Renal cortical epithelial cell (primary cell): ENCODE data around the gene SPHK1. TPM values are rescaled to one million over a fixed set of nuclear protein-coding genes. Genes with fewer than 3 reads are reported as not detected.
A peak's percentile ranks its signal among the peaks of the same experiment; 100 is the strongest.

ENCODE experiments used
- DNase-seq: peaks from one replicate; pipeline ENCODE4 v3.0.0-alpha.2; 2011; ENCODE audit warnings: low read depth
- total RNA-seq: library from RNA; depleted of rRNA; stranded (reverse); fragments of >200 nt; gene quantifications from 2 replicates; pipeline ENCODE4 v1.2.3, GENCODE V29; 2014

The SPHK1 gene
- total RNA-seq, 1 donor from 2014 or later: 16.5 TPM

DNA sequence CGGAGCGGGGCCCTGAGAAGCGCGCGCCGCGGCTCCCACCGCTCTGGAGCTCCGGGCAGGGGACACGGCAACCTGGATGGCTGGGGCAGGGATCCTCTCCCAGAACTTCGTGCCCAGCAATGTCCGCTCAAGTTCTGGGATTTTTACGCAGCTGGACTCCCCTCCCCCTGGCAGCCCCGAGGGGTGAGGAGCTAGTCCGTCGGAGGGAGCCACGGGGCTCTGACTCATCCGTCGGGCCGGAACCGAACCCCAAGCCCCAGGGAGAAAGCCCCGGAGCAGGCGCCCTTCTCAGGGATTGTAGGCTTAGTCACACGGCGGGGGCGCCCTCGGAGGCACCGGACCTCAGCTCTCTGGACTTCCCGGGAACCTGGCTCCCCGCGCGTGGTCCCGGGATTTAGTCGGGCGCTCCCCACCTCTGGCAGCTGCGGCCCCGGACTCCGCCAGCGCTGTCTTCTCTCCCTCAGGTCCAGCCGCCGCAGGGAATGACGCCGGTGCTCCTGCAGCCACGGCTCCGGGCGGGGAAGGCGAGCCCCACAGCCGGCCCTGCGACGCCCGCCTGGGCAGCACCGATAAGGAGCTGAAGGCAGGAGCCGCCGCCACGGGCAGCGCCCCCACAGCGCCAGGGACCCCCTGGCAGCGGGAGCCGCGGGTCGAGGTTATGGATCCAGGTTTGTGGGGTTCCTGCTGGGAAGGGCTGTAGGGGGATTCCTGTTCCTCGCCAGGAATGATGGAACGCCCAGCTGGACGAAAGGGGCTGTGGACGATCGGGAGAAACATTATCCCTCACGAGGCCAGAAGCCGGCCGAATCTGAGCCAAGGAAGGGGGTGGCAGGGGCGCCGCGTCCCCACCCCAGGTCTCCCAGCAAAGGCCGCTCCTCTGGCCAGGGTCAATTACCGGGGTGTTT lies 830 bp downstream of the SPHK1 start:
- peak; percentile 47 for DNase-seq

DNA sequence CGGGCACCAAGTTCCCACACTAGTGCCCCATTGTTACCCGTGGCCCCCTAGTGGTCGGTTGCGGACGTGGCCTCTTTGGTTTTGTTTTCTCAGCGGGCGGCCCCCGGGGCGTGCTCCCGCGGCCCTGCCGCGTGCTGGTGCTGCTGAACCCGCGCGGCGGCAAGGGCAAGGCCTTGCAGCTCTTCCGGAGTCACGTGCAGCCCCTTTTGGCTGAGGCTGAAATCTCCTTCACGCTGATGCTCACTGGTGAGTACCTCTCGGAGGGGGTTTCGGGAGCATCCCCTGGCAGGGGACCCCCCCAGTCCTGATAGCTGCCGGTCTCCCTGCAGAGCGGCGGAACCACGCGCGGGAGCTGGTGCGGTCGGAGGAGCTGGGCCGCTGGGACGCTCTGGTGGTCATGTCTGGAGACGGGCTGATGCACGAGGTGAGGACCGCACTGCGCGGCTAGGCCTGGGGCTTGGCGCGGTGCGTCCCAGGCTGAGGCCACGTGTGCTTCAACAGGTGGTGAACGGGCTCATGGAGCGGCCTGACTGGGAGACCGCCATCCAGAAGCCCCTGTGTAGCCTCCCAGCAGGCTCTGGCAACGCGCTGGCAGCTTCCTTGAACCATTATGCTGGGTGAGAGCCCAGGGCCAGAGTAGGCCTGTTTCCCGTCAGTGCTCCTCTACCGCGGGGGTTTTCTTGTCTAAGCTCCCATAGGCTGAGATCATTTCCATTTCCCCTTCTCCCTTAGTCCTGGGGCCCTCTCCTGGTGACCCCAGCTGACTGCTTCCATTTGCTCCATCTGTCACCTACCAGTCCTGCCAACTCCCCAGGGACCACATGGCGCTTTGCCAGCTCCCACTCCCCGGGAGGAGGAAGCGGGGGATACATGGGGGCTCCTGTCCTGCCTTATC lies 1.7 kb downstream of the SPHK1 start:
- DNase-seq: no peak

DNA sequence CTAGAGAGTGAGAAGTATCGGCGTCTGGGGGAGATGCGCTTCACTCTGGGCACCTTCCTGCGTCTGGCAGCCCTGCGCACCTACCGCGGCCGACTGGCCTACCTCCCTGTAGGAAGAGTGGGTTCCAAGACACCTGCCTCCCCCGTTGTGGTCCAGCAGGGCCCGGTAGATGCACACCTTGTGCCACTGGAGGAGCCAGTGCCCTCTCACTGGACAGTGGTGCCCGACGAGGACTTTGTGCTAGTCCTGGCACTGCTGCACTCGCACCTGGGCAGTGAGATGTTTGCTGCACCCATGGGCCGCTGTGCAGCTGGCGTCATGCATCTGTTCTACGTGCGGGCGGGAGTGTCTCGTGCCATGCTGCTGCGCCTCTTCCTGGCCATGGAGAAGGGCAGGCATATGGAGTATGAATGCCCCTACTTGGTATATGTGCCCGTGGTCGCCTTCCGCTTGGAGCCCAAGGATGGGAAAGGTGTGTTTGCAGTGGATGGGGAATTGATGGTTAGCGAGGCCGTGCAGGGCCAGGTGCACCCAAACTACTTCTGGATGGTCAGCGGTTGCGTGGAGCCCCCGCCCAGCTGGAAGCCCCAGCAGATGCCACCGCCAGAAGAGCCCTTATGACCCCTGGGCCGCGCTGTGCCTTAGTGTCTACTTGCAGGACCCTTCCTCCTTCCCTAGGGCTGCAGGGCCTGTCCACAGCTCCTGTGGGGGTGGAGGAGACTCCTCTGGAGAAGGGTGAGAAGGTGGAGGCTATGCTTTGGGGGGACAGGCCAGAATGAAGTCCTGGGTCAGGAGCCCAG lies 2.8 kb downstream of the SPHK1 start:
- DNase-seq: no peak

DNA sequence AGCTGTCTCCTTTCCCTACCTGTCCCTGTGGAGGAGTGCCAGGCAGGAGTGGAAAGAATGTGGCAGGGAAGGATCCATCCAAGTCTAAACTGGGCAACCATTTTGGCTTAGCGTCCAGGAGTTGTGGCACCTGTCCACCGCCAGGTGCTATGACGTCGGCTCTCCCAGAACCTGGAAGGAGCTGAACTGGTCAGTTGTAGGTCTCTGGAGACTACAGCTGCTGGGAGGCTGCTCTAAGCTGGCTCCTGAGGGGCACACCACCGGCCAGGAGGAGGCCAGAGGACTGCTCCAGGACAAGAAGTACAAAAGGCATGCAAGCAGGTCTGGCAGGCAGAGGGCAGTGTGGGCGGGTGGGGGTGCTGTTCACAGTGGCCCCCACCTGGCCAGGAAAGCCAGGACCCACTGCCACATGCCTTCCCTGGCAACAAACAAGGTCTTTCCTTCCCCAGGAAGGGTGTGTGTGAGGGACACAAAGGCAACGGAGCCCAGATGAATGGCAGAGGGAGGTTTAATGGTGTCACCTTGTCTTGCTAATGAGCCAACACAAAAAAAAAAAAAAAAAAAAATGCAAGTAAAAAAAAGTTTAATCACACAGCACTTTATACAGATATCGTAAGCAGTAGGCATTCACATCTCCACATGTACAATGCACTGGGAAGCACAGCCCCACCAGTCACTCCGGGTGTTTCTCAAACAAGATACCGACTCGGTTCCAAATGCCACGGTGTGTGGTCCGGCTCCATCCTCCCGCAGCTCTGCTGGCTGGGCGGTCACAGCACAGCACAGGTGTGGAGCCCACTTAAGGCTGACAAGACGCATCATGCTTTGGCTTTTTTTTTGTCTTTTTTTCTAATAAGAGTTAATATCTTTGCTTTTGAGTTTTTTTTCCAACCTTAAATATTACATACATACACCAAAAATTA lies 4.8 kb downstream of the SPHK1 start:
- DNase-seq: no peak

DNA sequence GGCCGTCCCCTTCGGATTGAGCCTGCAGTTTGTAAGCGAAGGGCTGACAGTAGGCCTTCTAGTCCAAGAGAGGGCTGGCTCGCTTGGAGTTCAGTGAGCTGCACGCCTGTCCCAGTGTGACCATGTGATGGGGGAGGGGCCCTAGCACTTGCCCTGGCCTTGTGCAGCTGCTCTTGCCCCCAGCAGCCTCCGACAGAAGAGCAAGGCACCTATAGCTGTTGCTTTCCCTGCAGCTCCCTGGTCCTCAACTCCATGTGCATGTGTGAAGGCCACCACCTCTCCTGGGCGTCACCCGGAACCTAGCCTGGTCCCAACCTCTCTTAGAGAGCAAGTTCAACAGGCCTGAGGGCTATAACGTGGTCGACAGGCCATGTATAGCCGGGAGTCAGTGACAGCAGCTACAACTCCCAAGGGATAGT lies 5.6 kb downstream of the SPHK1 start:
- DNase-seq: no peak

DNA sequence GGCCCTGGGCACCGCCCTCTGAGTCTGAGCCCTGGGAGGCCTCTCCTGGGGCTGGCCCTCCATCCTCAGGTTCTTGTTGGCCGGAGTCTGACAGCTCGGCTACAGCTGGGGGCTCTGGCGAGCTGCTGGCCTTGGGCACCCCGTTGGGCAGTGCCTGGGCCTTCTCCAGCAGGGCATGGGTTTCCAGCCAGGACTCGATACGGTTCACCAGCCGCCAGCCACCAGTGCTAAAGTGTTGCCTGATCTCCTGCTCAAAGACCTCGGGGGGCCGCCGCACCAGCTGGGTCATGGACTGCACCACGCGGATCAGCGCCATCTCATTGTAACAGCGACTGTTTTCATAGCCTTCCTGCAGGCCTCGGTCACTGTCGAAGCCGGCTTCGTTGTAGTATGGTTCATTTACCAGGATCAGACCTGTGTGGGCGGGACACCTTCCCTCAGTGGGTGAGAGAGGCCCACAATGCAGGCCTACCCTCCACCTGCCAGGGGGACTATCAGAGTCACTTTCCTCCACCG lies 6.8 kb downstream of the SPHK1 start:
- no peak for DNase-seq

DNA sequence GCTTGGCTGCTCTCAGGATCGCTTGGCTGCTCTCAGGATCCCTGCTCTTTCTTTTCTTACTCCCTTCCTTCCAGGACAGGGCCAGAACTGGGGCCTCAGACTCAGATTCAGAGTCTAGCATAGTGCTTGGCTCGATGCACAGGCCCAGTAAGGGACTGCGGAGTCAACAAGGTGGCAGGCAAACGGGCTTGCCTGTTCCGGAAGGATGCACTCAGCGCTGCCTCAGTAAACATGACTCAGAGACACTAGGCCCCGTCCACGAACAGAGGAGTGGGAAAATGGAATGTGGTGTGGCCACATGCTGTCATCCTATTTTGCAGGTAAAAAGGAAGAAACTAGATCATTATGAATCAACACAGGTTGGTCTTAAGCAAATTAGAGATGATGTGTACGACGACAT lies 9.8 kb downstream of the SPHK1 start:
- DNase-seq: peak; percentile 85

DNA sequence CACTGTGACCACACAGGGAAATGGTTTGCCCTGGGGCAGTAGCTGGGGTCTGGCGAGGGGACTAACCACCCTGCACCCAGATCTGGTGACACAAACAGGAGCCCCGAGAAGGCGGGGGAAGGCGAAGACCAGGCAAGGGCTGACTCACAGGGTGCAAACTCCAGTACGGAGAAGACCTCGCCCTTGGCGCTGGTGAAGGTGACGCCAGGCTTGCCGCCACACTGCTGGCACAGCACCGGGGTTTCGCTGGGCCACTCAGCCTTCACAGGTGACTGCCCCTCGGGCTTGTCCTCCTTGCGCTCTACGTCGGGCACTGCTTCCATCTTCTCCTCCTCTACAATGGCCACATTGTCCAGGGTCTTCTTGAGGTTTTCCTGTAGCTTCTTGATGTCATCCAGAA lies 11.6 kb downstream of the SPHK1 start:
- no peak for DNase-seq

DNA sequence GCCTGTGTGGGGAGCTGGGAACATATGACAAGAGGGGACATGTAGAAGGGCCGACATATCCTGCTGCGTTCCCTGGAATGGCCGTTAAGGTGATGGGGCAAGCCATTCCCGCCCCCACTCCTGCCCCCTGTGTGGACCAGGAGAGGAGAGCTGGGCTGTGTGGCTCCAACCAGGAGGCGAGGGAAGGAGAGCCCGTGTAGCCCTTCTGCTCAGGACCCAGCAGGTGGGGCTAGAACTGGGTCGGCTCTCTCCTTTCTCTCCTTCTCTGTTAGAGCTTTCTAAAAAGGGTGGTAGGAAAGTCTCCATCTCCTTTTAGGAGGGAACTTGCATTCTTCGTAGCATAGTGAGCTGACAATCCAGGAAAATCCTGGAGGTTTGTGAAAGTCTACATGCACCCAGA lies 12.8 kb downstream of the SPHK1 start:
- DNase-seq: no peak

DNA sequence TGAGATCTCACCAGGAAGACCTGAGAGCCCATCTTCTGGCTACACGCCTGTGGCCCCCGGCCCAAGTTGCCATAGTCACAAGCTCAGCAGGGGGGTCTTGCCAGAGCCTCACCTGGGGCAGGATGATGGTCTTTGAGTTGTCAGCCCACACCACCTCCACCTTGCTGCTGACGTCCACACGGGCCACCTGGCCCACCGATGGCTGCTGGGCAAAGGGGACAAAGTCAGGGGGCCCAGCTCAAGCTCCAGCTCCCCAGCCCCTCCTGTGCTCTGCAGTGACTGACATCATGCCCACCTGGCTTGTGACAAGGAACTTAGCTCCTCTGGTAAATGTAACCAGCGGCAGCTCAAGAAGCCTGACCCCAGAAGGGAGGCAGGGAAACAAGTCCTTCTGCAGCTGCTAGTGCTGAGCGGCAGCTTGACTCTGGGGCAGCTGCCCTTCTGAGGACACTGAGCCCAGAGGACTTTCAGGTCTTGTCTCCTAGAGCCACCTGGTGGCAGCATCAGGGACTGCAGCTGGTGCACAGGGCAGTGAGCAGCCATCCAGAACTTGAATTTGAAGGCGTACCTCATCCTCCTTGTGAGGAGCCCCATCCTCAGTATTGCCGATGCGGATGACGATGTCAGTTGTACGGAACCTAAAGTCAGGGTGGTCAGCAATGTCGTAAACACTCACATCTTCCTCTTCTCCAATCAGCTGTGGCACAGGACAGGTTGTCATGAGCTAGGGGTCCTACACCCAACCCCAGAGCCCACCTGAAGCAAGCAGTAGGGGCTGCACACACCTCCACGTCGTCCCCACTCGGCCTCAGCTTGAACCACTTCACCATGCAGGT lies 13.5 kb downstream of the SPHK1 start:
- peak; percentile 75 for DNase-seq

DNA sequence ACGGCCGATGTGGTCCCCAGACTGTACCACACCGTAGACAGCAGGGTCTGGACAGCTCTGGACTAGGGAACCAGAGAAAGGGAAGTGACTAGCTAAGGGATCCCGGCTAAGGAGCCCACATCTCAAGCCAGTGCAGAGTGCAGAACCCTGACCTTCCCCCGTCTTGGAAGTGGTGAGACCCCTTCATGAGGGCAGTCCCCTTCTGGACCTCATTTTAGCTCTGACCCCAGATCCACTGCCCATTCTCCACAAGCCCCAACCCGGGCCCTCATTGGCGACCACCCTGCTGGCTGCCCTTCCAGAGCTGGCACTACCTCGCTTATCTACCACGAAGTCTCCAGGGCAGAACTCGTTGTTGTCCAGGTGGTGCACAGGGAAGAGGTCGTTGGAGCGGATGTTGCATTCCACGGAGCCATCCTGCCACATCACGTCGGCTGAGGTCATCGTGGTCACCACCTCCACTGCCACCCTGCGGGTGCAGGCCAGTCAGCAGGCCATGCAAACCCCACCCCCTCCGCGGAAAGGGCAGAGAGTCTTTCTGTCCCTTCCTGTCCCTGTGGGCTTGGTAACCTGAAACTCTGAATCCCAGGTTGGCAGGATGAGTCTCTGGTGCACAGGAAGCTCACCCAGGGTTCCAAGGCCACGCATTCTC lies 14.2 kb downstream of the SPHK1 start:
- no peak for DNase-seq

DNA sequence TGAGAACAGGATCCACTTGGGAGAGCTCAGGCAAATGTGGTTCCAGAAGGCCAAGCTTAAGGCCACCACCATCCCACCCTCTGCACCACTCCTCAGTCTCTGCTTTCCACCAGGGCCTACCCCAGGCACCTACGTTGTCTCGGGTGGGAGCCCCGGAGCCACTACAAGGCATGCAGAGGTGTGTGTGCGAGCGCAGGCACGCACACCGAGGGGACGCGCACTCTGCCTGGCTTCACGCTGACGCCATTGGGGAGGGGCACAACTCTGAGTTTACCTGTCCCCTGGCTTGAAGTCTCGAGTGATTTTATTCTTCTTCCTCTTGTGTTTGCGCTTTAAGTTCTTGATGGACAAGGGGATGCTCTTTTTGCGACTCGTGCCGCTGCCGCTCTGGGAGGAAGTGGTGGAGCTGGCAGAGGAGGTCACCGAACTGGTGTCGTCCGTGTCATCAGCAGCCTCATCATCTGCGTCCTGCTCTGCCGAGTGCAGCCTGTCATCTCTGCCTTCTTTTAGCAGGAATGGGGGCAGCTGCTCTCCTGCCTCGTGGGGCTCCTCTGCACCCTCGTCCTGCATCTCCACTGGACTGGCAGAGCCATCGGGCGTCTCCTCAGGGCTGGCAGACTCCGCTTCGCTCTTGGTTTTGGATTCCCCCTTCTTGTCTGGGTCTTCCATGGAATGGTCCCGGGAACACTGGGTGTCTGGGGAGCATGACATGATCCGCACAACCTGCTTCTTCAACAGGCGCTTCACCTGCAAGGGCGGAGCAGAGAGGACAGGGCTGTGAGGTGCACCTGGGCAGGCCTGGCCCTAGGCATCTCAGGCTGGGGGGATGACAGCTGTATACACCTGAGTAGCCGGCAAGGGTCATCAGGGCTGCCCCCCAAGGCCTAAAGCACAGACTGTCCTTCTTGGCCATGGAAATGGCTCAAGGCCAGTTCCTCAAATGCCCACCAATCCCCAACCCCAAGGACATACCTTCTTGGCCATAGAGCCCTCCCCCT lies 15.1 kb downstream of the SPHK1 start:
- DNase-seq: no peak

DNA sequence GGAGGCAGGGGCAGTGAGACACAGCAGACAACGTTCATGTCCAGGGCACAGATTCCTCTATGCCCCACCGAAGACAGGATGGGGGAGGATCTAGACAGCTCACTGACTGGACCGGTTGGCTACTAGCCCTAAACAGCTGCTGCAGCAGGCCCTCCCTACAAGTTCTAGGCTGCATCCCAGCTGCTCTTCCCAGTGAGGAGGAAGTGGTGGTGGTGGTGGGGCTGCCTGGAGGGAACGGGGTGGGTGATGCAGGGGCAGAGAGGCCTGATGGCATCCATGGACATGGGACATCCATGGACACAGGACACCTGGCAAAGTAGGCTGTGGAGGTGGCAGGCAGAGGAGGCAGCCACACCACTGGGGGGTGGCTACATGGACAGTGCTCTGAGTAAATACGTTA lies 18.3 kb downstream of the SPHK1 start:
- no peak for DNase-seq

DNA sequence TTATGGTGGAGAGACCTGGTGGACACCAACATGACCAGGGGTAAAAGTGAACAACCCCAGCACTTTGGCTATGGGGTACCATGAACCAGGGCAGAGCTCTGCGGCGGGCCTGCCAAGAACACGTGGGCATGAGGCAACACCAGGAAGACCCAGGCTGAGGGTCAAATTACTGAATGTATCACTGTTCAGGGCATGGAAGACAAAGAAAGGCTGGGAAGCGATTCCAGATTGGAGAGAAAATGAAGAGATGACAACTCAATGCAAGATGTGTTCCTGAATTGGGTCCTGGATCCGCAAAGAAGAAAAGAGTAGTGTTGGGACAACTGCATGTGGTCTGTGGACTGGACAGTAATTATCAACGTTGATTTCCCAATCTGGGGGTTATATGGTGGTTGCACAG lies 19.8 kb downstream of the SPHK1 start:
- DNase-seq: no peak

DNA sequence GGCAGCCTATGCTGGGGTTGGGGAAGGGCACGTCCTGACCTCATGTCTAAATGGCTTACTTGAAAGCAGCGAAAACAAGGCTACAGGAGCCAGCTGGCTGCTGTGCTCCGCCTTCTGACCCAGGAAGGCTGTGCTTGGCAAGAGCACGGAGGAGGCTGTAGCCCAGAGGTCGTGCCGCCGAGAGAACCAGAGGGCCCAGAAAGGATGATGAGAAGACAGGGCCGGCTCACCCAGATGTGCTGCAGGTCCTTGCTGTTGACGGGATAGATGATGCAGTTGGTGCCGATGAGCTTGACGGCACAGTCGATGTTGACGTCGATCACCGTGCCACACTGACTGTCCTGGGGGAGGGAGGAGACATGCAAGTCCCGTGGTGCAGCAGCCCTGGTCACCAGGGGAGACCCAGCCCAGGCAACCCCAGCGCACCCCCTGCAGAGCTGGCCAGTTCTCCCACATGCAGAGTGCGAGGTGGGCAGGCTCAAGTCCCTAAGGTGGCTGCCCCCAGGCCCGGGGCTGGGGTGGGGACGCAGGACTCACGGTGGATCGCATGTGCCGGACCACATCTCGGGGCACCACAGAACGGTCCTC lies 20.7 kb downstream of the SPHK1 start:
- DNase-seq: no peak

DNA sequence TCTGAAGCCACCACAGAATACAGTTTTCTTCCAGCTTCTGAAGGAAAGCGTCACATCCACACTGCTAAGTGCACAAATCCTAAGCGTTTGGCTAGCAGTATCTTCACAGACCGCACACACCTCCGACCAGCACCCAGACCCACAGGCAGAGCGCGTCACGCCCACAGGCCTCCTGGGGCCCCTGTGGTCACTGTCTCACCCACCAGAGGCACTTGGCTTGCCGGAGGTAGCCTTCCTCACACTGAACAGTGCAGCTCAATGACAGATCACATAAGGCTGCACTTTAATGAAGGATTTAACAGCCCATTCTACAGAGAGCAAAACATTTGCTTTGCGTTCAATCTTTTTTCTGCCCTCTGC lies 21.2 kb downstream of the SPHK1 start:
- DNase-seq: no peak

DNA sequence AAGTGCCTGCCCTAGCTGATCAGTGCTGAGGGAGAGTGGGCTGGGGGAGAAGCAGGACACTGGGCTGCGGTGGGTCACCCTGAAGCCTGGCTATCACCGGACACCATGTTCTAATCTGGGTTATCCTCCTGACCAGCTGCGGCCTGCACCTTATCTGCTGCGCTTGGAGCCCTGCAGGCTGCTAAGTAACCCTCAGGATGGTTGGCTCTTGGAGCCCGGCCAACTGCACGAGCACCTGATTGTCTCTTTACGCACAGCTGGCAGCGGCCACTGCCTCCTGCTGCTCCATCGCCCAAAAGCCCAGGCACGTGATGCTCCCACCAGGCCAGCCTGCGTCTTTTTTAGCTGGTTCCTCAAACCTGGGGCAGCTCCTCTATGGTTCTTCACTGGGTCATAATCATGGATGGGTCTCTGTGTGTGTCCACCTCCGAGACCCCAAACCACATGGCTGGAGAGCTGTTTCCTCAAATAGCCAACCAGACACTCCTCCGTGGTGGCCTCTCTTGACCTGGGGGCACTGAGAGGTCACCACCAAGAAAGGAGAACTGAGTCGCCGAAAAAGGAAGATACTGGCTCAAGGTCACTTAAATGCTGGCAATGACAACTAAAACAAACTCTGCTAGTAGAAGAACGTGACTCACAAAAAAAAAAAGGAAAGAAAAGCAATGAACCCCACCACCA lies 21.7 kb downstream of the SPHK1 start:
- DNase-seq: no peak
